ENCODE data around the gene GARIN5A.

DNA sequence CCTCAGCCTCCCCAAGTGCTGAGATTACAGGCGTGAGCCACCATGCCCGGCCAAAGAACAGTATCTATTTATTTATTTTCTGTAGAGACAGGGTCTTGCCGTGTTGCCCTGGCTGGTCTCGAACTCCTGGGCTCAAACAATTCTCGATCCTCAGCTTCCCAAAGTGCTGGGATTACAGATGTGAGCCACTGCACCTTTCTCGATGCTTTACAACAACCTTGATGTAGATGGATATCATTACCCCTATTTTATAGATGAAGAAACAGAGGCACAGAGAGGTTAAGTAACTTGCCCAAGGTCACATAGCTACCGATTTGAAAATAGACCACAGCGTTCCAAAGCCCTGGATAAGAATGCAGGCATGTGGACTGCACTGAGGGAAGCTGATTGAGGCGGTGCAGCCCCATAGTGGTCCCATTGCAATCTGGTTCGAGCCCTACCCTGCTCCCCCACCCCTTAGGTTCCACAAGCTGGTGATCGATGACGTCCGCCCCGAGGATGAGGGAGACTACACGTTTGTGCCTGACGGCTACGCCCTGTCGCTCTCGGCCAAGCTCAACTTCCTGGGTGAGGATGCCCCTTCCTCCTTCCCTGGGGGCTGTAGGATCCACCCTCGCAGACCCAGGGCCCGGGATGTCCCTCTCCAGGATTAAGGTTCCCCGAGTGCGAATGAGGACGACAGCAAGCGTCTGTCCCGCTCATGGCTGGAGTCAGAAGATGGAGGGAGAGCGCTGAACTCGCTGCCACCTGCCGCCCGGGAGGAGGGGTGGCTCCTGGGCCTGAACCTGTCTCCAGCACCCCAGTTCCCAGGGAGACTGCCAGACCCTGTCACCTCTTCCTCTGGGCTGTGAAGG lies 26.1 kb downstream of the GARIN5A start:
- TF ChIP-seq, protein P1, sequence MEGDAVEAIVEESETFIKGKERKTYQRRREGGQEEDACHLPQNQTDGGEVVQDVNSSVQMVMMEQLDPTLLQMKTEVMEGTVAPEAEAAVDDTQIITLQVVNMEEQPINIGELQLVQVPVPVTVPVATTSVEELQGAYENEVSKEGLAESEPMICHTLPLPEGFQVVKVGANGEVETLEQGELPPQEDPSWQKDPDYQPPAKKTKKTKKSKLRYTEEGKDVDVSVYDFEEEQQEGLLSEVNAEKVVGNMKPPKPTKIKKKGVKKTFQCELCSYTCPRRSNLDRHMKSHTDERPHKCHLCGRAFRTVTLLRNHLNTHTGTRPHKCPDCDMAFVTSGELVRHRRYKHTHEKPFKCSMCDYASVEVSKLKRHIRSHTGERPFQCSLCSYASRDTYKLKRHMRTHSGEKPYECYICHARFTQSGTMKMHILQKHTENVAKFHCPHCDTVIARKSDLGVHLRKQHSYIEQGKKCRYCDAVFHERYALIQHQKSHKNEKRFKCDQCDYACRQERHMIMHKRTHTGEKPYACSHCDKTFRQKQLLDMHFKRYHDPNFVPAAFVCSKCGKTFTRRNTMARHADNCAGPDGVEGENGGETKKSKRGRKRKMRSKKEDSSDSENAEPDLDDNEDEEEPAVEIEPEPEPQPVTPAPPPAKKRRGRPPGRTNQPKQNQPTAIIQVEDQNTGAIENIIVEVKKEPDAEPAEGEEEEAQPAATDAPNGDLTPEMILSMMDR (IDR thresholded peaks at IDR 0.05), result no peak
- TF ChIP-seq RCOR1 (IDR thresholded peaks at IDR 0.05; ENCODE audit: low read depth, low read length), result no peak
- no peak for TF ChIP-seq KDM1A (IDR thresholded peaks at IDR 0.05; ENCODE audit: low read depth)
- TF ChIP-seq CEBPB (IDR thresholded peaks at IDR 0.05), result no peak
- TF ChIP-seq RAD21 (conservative IDR thresholded peaks at IDR 0.05 in 1 of 2, IDR thresholded peaks at IDR 0.05 in 1 of 2), result no peak
- TF ChIP-seq, protein P2, sequence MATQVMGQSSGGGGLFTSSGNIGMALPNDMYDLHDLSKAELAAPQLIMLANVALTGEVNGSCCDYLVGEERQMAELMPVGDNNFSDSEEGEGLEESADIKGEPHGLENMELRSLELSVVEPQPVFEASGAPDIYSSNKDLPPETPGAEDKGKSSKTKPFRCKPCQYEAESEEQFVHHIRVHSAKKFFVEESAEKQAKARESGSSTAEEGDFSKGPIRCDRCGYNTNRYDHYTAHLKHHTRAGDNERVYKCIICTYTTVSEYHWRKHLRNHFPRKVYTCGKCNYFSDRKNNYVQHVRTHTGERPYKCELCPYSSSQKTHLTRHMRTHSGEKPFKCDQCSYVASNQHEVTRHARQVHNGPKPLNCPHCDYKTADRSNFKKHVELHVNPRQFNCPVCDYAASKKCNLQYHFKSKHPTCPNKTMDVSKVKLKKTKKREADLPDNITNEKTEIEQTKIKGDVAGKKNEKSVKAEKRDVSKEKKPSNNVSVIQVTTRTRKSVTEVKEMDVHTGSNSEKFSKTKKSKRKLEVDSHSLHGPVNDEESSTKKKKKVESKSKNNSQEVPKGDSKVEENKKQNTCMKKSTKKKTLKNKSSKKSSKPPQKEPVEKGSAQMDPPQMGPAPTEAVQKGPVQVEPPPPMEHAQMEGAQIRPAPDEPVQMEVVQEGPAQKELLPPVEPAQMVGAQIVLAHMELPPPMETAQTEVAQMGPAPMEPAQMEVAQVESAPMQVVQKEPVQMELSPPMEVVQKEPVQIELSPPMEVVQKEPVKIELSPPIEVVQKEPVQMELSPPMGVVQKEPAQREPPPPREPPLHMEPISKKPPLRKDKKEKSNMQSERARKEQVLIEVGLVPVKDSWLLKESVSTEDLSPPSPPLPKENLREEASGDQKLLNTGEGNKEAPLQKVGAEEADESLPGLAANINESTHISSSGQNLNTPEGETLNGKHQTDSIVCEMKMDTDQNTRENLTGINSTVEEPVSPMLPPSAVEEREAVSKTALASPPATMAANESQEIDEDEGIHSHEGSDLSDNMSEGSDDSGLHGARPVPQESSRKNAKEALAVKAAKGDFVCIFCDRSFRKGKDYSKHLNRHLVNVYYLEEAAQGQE (IDR thresholded peaks at IDR 0.05), result no peak
- TF ChIP-seq NPAS2 (CRISPR knock-in tag; IDR thresholded peaks at IDR 0.05; ENCODE audit: borderline replicate concordance), result no peak
- no peak for TF ChIP-seq JUN (IDR thresholded peaks at IDR 0.05)
- no peak for TF ChIP-seq POLR2A (IDR thresholded peaks at IDR 0.05; ENCODE audit: low read length)
- TF ChIP-seq KDM5A (IDR thresholded peaks at IDR 0.05), result no peak
- TF ChIP-seq MAZ (IDR thresholded peaks at IDR 0.05; ENCODE audit: borderline replicate concordance, low read depth, low read length), result no peak
- no peak for TF ChIP-seq RNF2 (IDR thresholded peaks at IDR 0.05; ENCODE audit: borderline replicate concordance, low read depth)
- TF ChIP-seq, protein P3, sequence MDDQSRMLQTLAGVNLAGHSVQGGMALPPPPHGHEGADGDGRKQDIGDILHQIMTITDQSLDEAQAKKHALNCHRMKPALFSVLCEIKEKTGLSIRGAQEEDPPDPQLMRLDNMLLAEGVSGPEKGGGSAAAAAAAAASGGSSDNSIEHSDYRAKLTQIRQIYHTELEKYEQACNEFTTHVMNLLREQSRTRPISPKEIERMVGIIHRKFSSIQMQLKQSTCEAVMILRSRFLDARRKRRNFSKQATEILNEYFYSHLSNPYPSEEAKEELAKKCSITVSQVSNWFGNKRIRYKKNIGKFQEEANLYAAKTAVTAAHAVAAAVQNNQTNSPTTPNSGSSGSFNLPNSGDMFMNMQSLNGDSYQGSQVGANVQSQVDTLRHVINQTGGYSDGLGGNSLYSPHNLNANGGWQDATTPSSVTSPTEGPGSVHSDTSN (IDR thresholded peaks at IDR 0.05), result no peak
- no peak for TF ChIP-seq RFX5 (IDR thresholded peaks at IDR 0.05)
